Thyroid gland (tissue), 4 donors: Measurements from ENCODE around the gene IQSEC3.

ENCODE experiments used
- POLR2A ChIP-seq, 2 donors: fragments of 450-650 bp; IDR thresholded peaks; one replicate each; pipeline ENCODE4 v1.6.1; 2017; ENCODE audit warnings: antibody characterized with exemption in 2 of 2, mild to moderate bottlenecking in 2 of 2, moderate library complexity in 1 of 2
- TF ChIP-seq, protein P1 (sequence below), 6 experiments: fragments of 200-600 bp in 3 of 6; fragments of 450-650 bp in 3 of 6; sonication (generic) in 3 of 6; IDR thresholded peaks; one replicate each; pipeline ENCODE4 v1.5.1; 2016 to 2019; ENCODE audit warnings: antibody characterized with exemption in 6 of 6, mild to moderate bottlenecking in 2 of 6, inconsistent platforms in 1 of 6, moderate library complexity in 1 of 6

GRCh38 chr12:22190-22529 lies 44.4 kb upstream of the IQSEC3 start:
- no peak for TF ChIP-seq POLR2A (IDR thresholded peaks at IDR 0.05)
- TF ChIP-seq, protein P1, sequence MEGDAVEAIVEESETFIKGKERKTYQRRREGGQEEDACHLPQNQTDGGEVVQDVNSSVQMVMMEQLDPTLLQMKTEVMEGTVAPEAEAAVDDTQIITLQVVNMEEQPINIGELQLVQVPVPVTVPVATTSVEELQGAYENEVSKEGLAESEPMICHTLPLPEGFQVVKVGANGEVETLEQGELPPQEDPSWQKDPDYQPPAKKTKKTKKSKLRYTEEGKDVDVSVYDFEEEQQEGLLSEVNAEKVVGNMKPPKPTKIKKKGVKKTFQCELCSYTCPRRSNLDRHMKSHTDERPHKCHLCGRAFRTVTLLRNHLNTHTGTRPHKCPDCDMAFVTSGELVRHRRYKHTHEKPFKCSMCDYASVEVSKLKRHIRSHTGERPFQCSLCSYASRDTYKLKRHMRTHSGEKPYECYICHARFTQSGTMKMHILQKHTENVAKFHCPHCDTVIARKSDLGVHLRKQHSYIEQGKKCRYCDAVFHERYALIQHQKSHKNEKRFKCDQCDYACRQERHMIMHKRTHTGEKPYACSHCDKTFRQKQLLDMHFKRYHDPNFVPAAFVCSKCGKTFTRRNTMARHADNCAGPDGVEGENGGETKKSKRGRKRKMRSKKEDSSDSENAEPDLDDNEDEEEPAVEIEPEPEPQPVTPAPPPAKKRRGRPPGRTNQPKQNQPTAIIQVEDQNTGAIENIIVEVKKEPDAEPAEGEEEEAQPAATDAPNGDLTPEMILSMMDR (IDR thresholded peaks at IDR 0.05) = no peak
